AG04450 (cell line): Measurements from ENCODE around the gene FAM83G. TPM values are rescaled to one million over a fixed set of nuclear protein-coding genes. Genes with fewer than 3 reads are reported as not detected.

Source experiments
- CTCF ChIA-PET: fragments of 300-600, 350-600 bp; formaldehyde crosslinking; extraction: SDS; loops from one replicate; lab custom pipeline; 2022; ENCODE audit warnings: antibody characterized with exemption, inconsistent platforms; lab: Charles Lee
- POLR2A ChIA-PET: fragments of 350-600 bp; formaldehyde crosslinking; extraction: SDS; loops from one replicate; lab custom pipeline; 2021; ENCODE audit warnings: antibody characterized with exemption, inconsistent platforms; lab: Yijun Ruan, JAX
- DNase-seq: peaks from one replicate; pipeline ENCODE4 v3.0.0-alpha.2; 2011; ENCODE audit warnings: low read depth, low spot score
- H3K27ac ChIP-seq: one replicate; pipeline ENCODE4 v1.5.1; 2012; ENCODE audit warnings: low read depth, low read length, control low read depth
- H3K27me3 ChIP-seq: one replicate; pipeline ENCODE4 v1.6.0; 2012; ENCODE audit warnings: low read length; ENCODE audit not compliant: control insufficient read depth, insufficient read depth
- H3K4me3 ChIP-seq: 2 replicates; pipeline ENCODE4 v1.5.1; 2011; ENCODE audit warnings: mild to moderate bottlenecking, low read depth, low read length, control low read depth
- H3K9me3 ChIP-seq: 2 replicates; pipeline ENCODE4 v1.5.1; 2012; ENCODE audit warnings: low read length; ENCODE audit not compliant: control insufficient read depth, insufficient read depth
- polyA plus RNA-seq: library from polyadenylated mRNA; depleted of rRNA; stranded (reverse); fragments of >200 nt; gene quantifications from 2 replicates; pipeline ENCODE4 v1.2.3, GENCODE V29; 2011
- TF ChIP-seq, protein P1 (sequence below): IDR thresholded peaks from 2 replicates; pipeline ENCODE4 v1.5.1; 2011; ENCODE audit warnings: low read depth, low read length, control low read depth, inconsistent platforms

The FAM83G gene
- polyA plus RNA-seq, 1 experiment: 4.8 TPM

DNA sequence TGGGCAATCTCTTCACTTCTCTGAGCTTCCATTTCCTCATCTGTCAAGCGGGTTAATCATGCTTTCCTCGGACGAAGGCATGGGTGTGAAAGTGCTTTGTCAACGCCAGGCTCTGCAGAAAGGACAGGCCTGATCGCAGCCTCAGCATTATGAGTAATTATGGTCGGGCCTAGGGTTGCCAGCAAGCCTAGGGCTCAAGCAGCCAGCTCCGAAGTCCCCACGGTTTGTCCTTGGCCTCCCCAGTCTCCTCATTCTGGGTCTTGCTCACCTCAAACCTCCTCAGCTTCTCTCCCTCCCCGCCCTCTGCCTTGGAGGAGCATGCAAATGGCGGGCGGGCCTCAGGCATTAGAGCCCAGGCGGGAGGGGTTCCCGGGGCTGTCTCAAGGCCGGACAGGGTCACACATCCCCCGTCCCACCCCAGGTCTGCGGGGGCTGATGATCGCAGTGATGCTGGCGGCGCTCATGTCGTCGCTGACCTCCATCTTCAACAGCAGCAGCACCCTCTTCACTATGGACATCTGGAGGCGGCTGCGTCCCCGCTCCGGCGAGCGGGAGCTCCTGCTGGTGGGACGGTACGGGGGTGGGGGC is 10.2 kb upstream of the FAM83G start:
- TF ChIP-seq, protein P1, sequence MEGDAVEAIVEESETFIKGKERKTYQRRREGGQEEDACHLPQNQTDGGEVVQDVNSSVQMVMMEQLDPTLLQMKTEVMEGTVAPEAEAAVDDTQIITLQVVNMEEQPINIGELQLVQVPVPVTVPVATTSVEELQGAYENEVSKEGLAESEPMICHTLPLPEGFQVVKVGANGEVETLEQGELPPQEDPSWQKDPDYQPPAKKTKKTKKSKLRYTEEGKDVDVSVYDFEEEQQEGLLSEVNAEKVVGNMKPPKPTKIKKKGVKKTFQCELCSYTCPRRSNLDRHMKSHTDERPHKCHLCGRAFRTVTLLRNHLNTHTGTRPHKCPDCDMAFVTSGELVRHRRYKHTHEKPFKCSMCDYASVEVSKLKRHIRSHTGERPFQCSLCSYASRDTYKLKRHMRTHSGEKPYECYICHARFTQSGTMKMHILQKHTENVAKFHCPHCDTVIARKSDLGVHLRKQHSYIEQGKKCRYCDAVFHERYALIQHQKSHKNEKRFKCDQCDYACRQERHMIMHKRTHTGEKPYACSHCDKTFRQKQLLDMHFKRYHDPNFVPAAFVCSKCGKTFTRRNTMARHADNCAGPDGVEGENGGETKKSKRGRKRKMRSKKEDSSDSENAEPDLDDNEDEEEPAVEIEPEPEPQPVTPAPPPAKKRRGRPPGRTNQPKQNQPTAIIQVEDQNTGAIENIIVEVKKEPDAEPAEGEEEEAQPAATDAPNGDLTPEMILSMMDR: no peak
- Histone ChIP-seq H3K27me3 (no peaks in the 10 kb centered on the region), H3K27ac (no peak overlapping the region), H3K9me3 (no peaks in the 10 kb centered on the region; the same call in 1 of the 2 replicates), H3K4me3 (no peak overlapping the region)
- no peak for DNase-seq
- ChIA-PET POLR2A (no interaction called here), CTCF (no interaction called here)

DNA sequence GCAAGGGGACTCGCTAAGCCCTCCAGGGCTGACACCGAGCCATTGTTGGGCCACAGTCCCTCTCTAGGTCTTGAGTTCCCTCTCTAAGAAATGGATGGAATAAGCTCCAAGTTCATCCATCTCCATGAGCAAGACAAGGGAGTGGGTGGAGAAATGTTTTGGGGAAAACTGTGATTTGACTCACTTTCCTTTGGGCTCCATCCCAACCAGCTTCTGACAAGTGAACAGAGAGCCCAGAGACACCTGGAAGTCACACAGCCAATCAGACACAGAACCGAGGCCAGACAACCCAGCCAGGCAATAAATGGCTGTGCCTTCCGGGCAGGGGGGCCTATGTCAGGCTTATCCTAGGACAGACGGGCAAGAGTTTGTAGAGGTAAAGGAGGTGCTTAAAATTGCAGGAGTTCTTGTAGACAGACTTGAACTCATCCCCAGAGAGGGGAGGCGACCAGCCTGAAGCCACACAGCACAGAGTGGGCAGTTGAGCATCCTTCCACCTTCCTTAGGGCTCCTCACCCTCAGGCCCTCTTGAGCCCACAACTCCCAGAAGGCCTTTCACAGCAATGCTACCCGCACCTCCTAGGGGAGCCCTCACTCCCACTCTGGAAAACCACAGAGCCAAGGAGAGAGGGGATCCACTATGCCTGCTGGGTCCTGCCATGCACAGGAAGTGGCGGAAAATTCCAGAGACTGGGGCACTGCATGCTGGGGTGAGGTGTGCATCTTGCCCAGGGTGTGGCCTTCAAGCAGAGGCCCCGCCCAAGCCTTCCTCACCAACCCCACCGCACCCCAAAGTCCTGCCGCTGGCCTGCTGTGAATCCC is 9.5 kb upstream of the FAM83G start:
- POLR2A ChIA-PET: no interaction called here

DNA sequence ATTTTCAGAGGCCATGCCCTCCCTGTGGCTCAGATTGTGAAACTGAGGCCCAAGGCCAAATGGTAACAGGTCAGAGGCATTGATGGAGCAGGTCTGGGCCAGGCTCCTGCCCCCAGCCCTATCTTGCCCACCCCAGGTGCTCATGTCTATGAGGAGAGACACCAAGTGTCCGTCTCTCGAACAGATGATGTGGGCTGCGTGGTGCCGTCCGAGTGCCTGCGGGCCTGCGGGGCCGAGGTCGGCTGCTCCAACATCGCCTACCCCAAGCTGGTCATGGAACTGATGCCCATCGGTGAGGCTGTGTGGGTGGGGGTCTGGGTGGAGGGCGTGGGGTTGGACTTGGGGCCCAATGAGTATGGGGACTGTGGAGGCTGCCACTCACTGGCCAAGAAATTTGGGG is 8.7 kb upstream of the FAM83G start:
- DNase-seq: no peak
- CTCF ChIA-PET: no interaction called here
- TF ChIP-seq, protein P1: no peak
- POLR2A ChIA-PET: interaction anchor here (0.6 kb wide), 1 partner anchor 28 kb away, joined by 3 read pairs; no protein-coding TSS in a partner anchor
- Histone ChIP-seq H3K9me3 (no peaks in the 10 kb centered on the region), H3K27ac (no peak overlapping the region), H3K27me3 (no peaks in the 10 kb centered on the region), H3K4me3 (no peak overlapping the region)

More for the DNA sequence above, 9.5 kb upstream of the FAM83G start:
- H3K27ac ChIP-seq: no peak overlapping the region
- no peaks in the 10 kb centered on the region for H3K9me3 ChIP-seq
- TF ChIP-seq, protein P1: no peak
- DNase-seq: no peak
- CTCF ChIA-PET: interaction anchor here (0.6 kb wide), 1 partner anchor 455 kb away, joined by 3 read pairs; no protein-coding TSS in a partner anchor
- H3K27me3 ChIP-seq: no peaks in the 10 kb centered on the region
- H3K4me3 ChIP-seq: no peak overlapping the region

DNA sequence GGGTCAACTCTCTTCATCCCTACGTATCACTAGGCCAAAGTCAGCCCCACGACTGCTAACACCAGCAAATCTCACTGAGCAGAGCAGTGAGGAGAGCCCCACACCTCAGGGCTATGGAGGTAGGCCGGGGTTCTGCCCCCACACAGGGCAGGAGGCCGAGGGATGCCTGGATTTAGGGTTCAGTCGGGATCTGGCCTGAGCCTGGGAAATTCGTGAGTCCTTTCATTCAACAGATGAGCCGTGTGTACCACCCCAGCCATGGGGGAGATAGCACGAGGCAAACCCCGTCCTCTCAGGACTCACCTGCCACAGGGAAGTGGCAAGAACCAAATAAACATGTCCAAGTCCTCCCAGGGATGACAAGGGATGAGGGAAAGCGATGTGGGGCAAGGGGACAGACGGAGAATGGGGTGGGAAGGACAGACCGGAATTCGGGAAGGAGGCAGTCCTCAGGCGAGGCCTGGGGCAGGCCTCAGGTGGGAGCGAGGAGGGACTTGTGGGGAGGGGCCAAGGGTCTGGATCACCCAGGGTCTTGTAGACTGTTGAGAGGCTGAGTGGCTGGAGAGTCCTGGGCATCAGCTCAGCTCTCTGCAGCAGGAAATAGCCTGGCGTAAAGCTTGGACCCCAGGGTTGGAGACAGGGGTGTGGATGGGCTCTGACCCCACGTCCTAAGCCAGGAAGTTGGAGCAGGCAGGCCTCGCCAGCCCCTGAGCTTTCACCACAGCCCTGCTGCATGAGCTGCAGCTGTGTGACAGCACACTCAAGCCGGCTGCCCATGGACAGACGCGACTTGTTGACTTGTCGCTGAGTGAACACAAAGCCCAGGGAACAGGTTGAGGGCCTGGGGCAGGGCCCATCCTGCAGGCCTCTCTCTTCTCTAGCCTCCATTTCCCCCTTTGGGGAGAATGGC is 7.9 kb upstream of the FAM83G start:
- H3K9me3 ChIP-seq: no peaks in the 10 kb centered on the region
- no peak for DNase-seq
- ChIA-PET POLR2A (interaction anchor here (0.6 kb wide), 1 partner anchor 27 kb away, joined by 3 read pairs; no protein-coding TSS in a partner anchor), CTCF (interaction anchor here (0.9 kb wide), 1 partner anchor 51 kb away, joined by 3 read pairs; no protein-coding TSS in a partner anchor)
- no peak overlapping the region for H3K27ac ChIP-seq
- TF ChIP-seq, protein P1: no peak
- no peak overlapping the region for H3K4me3 ChIP-seq
- H3K27me3 ChIP-seq: no peaks in the 10 kb centered on the region
